ENCODE results near the gene C5orf22.
"Not testable (repeated sequence)": the region's sequence is repeated elsewhere in the genome, so short reads cannot be mapped to it uniquely, and the experiment has no call there.

Gene C5orf22

GRCh38 chr5:31530541-31531265 lies 1.4 kb upstream of the C5orf22 start:
- no peaks in the 10 kb centered on the region for H3K27me3 Mint-ChIP-seq (ENCODE audit: low read depth)
- H3K27ac Mint-ChIP-seq = no peak overlapping the region
- H3K36me3 Mint-ChIP-seq (ENCODE audit: low read depth) = peaks cover 40% of the 10 kb centered on the region
- peaks cover 42% of the 10 kb centered on the region for H3K4me1 Mint-ChIP-seq (ENCODE audit: low read depth)
- no peaks in the 10 kb centered on the region for H3K9me3 Mint-ChIP-seq
- peak overlapping the region; percentile 95 for H3K4me3 Mint-ChIP-seq

- Mint-ChIP-seq H3K36me3 (ENCODE audit: low read depth) (peaks cover 40% of the 10 kb centered on the region), H3K9me3 (no peaks in the 10 kb centered on the region), H3K4me3 (peak overlapping the region; percentile 95), H3K27me3 (ENCODE audit: low read depth) (no peaks in the 10 kb centered on the region), H3K4me1 (ENCODE audit: low read depth) (peaks cover 42% of the 10 kb centered on the region), H3K27ac (peak overlapping the region; percentile 82)
These were observed 586 bp upstream of the C5orf22 start for GRCh38 chr5:31531543-31531887.

- no peaks in the 10 kb centered on the region for H3K27me3 Mint-ChIP-seq (ENCODE audit: low read depth)
- H3K9me3 Mint-ChIP-seq = no peaks in the 10 kb centered on the region
- H3K4me3 Mint-ChIP-seq = peak overlapping the region; percentile 41
- H3K4me1 Mint-ChIP-seq (ENCODE audit: low read depth) = peaks cover 41% of the 10 kb centered on the region
- H3K36me3 Mint-ChIP-seq (ENCODE audit: low read depth) = peaks cover 39% of the 10 kb centered on the region
- H3K27ac Mint-ChIP-seq = no peak overlapping the region
These were observed 2.5 kb downstream of the C5orf22 start for GRCh38 chr5:31534527-31535046.

- H3K9me3 Mint-ChIP-seq = no peaks in the 10 kb centered on the region
- H3K4me3 Mint-ChIP-seq = no peak overlapping the region
- H3K27ac Mint-ChIP-seq = no peak overlapping the region
- peaks cover 23% of the 10 kb centered on the region for H3K4me1 Mint-ChIP-seq (ENCODE audit: low read depth)
- H3K36me3 Mint-ChIP-seq (ENCODE audit: low read depth) = peaks cover 47% of the 10 kb centered on the region
- no peaks in the 10 kb centered on the region for H3K27me3 Mint-ChIP-seq (ENCODE audit: low read depth)
These were observed 4.8 kb downstream of the C5orf22 start for GRCh38 chr5:31536873-31537272.

- H3K36me3 Mint-ChIP-seq (ENCODE audit: low read depth) = peaks cover 49% of the 10 kb centered on the region
These were observed 5.2 kb downstream of the C5orf22 start for GRCh38 chr5:31537349-31537748.

GRCh38 chr5:31537851-31538250 lies 5.8 kb downstream of the C5orf22 start:
- Mint-ChIP-seq H3K4me1 (ENCODE audit: low read depth) (peaks cover 22% of the 10 kb centered on the region), H3K9me3 (no peaks in the 10 kb centered on the region), H3K36me3 (ENCODE audit: low read depth) (peaks cover 54% of the 10 kb centered on the region), H3K27ac (no peak overlapping the region), H3K4me3 (no peak overlapping the region), H3K27me3 (ENCODE audit: low read depth) (no peaks in the 10 kb centered on the region)

More at GRCh38 chr5:31537349-31537748, 5.2 kb downstream of the C5orf22 start:
- Mint-ChIP-seq H3K27ac (no peak overlapping the region), H3K4me1 (ENCODE audit: low read depth) (peaks cover 22% of the 10 kb centered on the region), H3K4me3 (no peak overlapping the region), H3K27me3 (ENCODE audit: low read depth) (no peaks in the 10 kb centered on the region), H3K9me3 (no peaks in the 10 kb centered on the region)

GRCh38 chr5:31549114-31549513 lies 17.0 kb downstream of the C5orf22 start:
- H3K27ac Mint-ChIP-seq; H3K9me3 Mint-ChIP-seq; H3K4me3 Mint-ChIP-seq; H3K4me1 Mint-ChIP-seq (ENCODE audit: low read depth); H3K27me3 Mint-ChIP-seq (ENCODE audit: low read depth): not testable (repeated sequence)
- H3K36me3 Mint-ChIP-seq (ENCODE audit: low read depth) = peaks cover 59% of the 10 kb centered on the region

- H3K36me3 Mint-ChIP-seq (ENCODE audit: low read depth) = peaks cover 57% of the 10 kb centered on the region
- no peak overlapping the region for H3K27ac Mint-ChIP-seq
- no peaks in the 10 kb centered on the region for H3K4me1 Mint-ChIP-seq (ENCODE audit: low read depth)
These were observed 19.8 kb downstream of the C5orf22 start for GRCh38 chr5:31551878-31552277.

GRCh38 chr5:31553863-31554262 lies 21.8 kb downstream of the C5orf22 start:
- Mint-ChIP-seq H3K27ac (no peak overlapping the region), H3K9me3 (no peaks in the 10 kb centered on the region), H3K27me3 (ENCODE audit: low read depth) (no peaks in the 10 kb centered on the region)

More at GRCh38 chr5:31551878-31552277, 19.8 kb downstream of the C5orf22 start:
- Mint-ChIP-seq H3K9me3 (no peaks in the 10 kb centered on the region), H3K27me3 (ENCODE audit: low read depth) (no peaks in the 10 kb centered on the region), H3K4me3 (no peak overlapping the region)

GRCh38 chr5:31554552-31554951 lies 22.5 kb downstream of the C5orf22 start:
- Mint-ChIP-seq H3K4me3 (no peak overlapping the region), H3K9me3 (no peaks in the 10 kb centered on the region), H3K27me3 (ENCODE audit: low read depth) (no peaks in the 10 kb centered on the region), H3K36me3 (ENCODE audit: low read depth) (peaks cover 41% of the 10 kb centered on the region), H3K27ac (no peak overlapping the region), H3K4me1 (ENCODE audit: low read depth) (no peaks in the 10 kb centered on the region)

More at GRCh38 chr5:31553863-31554262, 21.8 kb downstream of the C5orf22 start:
- no peak overlapping the region for H3K4me3 Mint-ChIP-seq
- peaks cover 45% of the 10 kb centered on the region for H3K36me3 Mint-ChIP-seq (ENCODE audit: low read depth)
- H3K4me1 Mint-ChIP-seq (ENCODE audit: low read depth) = no peaks in the 10 kb centered on the region

- Mint-ChIP-seq H3K27ac (no peak overlapping the region), H3K9me3 (no peaks in the 10 kb centered on the region), H3K36me3 (ENCODE audit: low read depth) (peaks cover 36% of the 10 kb centered on the region), H3K4me3 (no peak overlapping the region), H3K4me1 (ENCODE audit: low read depth) (no peaks in the 10 kb centered on the region), H3K27me3 (ENCODE audit: low read depth) (no peaks in the 10 kb centered on the region)
These were observed 24.4 kb downstream of the C5orf22 start for GRCh38 chr5:31556461-31556860.

- Mint-ChIP-seq H3K4me1 (ENCODE audit: low read depth) (no peaks in the 10 kb centered on the region), H3K4me3 (no peak overlapping the region), H3K27me3 (ENCODE audit: low read depth) (no peaks in the 10 kb centered on the region), H3K9me3 (peaks cover 3% of the 10 kb centered on the region), H3K27ac (no peak overlapping the region), H3K36me3 (ENCODE audit: low read depth) (peaks cover 9% of the 10 kb centered on the region)
These were observed 27.8 kb downstream of the C5orf22 start for GRCh38 chr5:31559942-31560341.

GRCh38 chr5:31561946-31562345 lies 29.8 kb downstream of the C5orf22 start:
- H3K4me3 Mint-ChIP-seq = no peak overlapping the region
- peaks cover 3% of the 10 kb centered on the region for H3K27me3 Mint-ChIP-seq (ENCODE audit: low read depth)
- H3K4me1 Mint-ChIP-seq (ENCODE audit: low read depth) = no peaks in the 10 kb centered on the region
- H3K36me3 Mint-ChIP-seq (ENCODE audit: low read depth) = peaks cover under 1% of the 10 kb centered on the region
- H3K27ac Mint-ChIP-seq = no peak overlapping the region
- H3K9me3 Mint-ChIP-seq = peaks cover 15% of the 10 kb centered on the region

GRCh38 chr5:31563216-31563615 lies 31.1 kb downstream of the C5orf22 start:
- Mint-ChIP-seq H3K27ac (no peak overlapping the region), H3K4me3 (no peak overlapping the region), H3K9me3 (peaks cover 15% of the 10 kb centered on the region), H3K4me1 (ENCODE audit: low read depth) (no peaks in the 10 kb centered on the region), H3K27me3 (ENCODE audit: low read depth) (peaks cover 3% of the 10 kb centered on the region), H3K36me3 (ENCODE audit: low read depth) (no peaks in the 10 kb centered on the region)

- H3K4me3 Mint-ChIP-seq; H3K4me1 Mint-ChIP-seq (ENCODE audit: low read depth); H3K27me3 Mint-ChIP-seq (ENCODE audit: low read depth); H3K36me3 Mint-ChIP-seq (ENCODE audit: low read depth); H3K27ac Mint-ChIP-seq: not testable (repeated sequence)
- H3K9me3 Mint-ChIP-seq = peaks cover 15% of the 10 kb centered on the region
These were observed 34.3 kb downstream of the C5orf22 start for GRCh38 chr5:31566362-31566761.
